22Rv1 (cell line): ENCODE data around the gene BMPR2.

Source experiments
- CTCF ChIP-seq: fragments of 450-650 bp; IDR thresholded peaks from 2 replicates; pipeline ENCODE4 v1.5.1; 2017; ENCODE audit warnings: mild to moderate bottlenecking
- ZFX ChIP-seq: fragments of 450-650 bp; IDR thresholded peaks from 2 replicates; pipeline ENCODE4 v1.6.1; 2017; ENCODE audit warnings: antibody characterized with exemption, borderline replicate concordance

- TF ChIP-seq CTCF (no peak), ZFX (no peak)
These were observed 30.4 kb downstream of the BMPR2 start for GRCh38 chr2:202406445-202406978.
